Activated CD8-positive, alpha-beta memory T cell treated with anti-CD3 and anti-CD28 coated beads, Interleukin-2, amount 50 U/mL, for 1 hour (primary cell): ENCODE measurements around the gene KCNMA1.

Source experiments
- DNase-seq: peaks from one replicate; pipeline ENCODE4 v3.0.0-alpha.2; 2020; ENCODE audit errors: extremely low read depth

The KCNMA1 gene

DNA sequence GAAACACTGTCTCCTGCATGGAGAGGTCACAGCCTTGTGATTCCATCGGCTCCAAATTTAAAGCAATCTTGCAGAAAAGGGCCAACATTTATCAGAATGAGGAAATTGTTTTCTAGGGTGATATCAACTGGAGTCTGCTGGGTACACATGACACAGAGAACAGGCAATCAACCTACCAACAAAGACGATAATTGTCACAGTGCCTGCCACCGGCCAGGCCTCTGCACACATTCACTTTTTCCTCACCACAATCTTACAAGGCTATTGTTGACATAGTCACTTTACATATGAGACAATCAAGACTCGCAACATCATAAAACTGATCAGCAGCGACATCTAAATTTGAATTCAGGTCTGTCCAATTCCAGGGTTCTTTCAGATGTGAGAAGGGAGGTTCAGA lies 189.4 kb downstream of the KCNMA1 start:
- DNase-seq: no peak

DNA sequence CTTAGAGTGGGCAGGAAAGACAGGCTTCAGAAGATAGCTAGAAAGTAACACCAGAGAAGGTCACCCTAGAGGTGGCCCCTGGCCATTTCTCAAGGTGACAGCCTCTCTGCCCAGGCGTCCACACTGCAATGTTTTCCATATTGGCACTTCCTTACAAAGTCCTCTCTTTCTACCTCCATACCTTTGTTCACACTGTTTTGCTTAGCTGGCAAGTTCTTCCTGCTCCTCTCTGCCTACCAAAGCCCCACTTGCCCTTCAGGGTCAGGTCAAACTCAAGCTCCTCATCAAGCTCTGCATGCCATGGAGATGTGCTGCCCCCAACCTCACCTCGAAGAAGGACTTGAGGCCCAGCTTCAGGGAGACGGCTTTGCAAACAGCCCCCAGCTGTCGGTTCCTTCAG lies 190.9 kb downstream of the KCNMA1 start:
- DNase-seq: no peak

DNA sequence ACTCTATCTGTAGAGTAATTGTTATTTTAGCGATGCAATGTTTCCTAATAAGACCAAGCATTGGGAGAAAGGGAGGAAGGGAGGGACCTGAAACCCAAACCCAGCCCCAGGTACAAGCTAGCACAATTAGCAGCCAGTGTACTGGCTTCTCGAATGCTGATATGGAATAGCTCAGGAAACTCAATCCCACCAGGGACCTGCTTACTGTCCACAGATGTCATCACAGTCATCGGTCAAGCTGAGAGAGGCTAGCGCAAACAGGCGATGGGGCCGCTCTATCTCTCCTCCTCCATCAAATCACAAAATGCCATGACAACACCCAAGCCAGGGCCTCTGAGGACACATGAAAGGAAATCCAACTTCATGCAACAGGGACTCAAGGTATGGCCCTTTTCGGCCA lies 192.1 kb downstream of the KCNMA1 start:
- no peak for DNase-seq

DNA sequence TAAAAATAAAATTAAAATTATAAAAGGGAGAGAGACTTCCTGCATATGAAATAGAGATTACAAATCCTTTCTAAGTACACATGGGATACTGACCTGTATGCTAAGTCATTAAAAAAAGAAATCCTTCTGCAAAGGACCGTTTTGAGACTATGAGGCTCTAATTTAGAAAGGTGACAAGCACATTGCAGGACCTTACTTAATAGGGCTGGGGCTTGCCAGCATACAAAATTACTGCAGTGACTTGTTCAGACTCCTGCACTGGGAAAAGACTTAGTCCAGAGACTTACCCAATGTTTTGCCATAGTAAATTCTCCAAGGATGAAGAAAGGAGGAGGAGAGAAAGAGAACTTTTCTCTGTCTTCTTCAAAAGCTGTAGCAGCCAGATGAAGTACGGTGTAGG lies 193.6 kb downstream of the KCNMA1 start:
- DNase-seq: no peak

DNA sequence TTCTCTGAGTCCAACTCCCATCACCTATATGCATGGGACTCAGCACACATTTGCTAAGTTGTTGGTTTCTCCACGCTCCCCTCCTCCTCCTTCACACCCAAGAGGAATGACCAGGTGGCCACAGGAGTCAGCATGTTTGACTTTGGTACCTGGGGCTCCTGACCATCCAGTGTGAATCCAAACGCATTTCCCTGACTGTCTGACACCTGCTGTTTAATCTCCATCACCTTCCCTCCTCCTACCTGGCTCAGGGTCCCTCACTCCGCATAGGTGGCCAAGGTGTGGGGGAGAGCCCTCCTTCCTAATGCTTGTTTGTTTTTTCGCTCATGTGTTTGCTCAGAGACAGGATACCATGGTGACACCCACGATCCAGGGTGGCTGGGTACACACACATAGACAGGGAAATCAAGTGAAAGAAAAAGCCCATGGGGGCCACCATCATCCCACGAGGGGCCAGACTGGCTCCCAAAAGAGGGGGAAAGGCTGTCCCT lies 194.9 kb downstream of the KCNMA1 start:
- no peak for DNase-seq

DNA sequence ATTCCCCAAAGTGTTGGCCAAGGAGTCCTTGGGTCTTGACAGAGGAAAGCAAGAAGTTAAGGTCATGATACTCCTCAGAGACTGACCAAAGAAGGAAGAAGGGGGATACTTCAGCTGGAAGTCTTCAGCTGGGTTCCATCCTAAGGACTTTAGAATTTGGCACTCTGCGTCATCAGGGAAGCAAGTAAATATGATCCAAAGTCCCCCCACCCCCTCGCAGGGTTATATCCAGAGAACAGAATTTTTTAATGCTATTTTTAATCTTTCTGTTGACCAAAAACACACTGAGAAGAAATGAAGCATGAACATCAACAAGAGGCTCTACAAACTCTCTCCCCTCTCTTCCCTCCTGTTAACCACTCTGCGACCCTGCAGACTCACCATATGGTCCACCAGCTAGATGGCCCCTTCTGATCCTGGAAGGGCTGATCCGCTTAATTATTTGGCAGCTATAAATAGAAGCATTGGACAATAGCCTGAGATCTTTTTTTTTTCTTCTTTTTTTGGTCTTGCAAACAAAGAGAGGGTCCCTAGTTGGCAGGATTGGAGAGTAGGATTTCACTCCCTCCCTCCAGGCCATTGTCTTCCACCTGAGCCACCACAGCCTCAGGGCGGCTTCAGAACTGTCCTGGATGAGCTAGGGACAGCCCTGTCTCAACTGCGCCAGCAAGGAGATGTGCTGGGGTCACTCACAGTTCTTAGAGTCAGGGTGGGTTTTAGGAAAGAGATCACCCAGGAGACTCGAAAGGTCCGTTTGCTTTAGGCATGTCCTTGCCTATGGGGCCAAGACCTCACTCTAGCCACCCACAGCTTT lies 196.0 kb downstream of the KCNMA1 start:
- no peak for DNase-seq

DNA sequence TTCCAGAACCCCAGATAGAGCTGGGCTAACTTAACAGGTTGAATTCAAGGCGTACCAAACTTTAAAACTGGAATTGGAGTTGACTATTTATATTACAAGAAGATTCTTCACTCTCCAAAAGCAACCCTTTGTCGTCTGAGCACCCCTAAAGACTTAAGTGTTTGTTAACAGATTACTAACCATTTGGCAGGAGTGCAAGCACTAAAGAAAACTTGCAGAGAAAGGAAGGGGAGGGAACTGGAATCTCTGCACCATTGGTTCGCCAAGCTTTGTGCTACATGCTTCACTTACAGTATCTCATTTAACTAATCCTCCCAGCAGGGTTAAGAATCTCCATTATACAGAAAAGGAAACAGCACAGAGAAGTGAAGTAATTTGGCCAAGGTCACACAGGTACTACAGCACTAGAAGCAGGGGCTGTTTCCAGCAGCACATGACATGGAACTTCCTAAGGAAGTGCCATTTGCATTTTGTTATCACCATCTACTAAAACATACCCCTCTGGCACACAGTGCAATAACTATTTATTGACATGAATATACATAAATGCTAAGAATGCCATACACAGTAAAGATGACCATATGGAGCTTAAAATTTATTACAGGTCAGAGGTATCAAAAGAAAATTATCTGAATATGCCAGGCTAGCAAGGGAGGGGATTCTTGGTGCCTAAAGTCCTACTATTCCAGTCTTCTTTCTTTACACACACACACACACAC lies 201.2 kb downstream of the KCNMA1 start:
- DNase-seq: no peak

DNA sequence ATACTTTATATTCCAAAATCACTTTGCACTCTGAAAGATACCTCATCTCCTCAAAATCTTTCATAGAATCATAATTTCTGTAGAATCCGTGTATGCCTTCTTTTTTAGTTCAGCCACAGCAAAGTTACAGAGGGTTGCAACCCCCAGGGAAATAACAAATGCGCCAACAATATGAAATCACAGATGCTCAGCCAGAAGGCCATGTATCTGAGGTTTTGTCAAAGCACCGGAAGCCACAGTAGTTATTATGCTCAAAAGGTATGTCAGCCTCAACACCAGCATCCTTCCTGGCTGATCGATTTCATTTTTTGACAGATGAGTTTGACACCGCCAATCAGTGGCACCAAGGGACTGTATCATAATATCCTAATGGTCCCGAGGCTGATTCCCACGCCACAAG lies 204.1 kb downstream of the KCNMA1 start:
- DNase-seq: no peak

DNA sequence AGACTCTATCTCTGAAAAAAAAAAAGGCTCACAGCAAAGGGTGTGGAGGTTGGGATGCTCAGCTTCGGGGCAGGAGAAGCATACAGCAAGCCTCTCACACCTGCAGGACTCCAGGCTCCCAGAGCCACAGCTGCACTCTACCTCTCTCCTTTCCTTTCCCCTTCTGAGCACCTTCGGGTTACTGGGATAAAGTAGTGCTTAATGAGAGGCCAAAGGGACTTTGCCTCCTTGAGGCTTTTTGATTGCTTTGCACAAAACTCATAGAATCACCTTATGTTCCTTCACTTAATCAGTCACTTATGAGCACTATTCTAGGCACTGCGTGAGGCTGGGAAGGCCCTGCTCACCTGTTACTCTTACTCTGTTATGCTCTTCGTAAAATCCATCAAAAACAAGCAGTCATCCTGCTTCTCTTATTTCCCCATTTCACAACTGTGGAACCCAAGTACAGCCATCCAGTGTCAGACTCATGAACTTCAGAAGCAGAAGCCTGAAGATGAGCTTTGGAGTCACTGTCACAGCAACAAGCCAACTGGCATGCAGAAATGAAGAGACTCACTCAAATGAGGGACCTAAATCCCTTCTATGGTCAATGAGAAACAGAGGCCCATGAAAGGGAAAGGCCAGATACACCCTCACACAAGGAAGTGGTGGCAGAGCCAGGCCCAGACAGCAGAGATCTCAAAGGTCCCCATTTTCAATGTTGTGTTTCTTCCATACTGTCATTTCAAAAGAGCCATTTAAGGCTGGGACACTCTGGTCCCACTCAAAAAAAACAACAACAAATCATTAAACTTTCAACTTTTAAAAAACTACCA lies 205.4 kb downstream of the KCNMA1 start:
- no peak for DNase-seq

DNA sequence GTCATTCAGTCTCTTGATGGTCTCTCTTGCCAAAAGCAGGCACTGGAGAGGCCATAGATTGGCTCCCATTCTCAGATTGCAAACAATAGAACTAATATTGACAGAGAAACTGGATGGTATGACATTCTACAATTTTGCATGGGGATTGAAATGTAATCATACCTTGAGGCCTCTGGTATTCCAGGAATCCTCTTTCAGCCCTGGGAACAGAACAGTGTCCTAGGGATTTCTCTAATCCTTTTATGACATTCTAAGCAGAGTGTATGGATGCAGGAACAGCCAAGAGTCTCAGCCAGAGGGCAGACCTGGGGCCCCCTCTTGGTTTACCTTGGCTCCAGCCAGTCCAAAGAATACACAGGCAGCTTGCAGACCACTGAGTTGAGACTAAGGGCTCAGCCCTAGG lies 206.4 kb downstream of the KCNMA1 start:
- DNase-seq: no peak

DNA sequence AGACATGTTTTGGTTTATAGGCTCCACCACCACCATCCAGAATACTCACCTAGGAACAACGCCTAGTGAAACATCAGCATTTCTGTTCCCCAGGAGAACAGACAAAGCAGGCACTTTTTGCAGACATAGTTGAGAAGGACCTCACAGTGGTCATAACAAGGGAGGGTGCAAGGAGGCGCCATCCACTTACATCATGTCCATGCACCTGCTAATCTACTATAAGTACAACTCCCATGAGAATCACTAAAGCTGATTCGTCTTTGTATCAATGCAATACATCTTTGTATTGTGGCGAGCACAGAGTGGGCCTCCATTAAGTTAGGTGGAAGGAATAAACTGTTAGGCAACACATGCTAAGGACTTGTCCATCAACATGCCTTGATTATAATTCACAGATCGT lies 207.1 kb downstream of the KCNMA1 start:
- no peak for DNase-seq

DNA sequence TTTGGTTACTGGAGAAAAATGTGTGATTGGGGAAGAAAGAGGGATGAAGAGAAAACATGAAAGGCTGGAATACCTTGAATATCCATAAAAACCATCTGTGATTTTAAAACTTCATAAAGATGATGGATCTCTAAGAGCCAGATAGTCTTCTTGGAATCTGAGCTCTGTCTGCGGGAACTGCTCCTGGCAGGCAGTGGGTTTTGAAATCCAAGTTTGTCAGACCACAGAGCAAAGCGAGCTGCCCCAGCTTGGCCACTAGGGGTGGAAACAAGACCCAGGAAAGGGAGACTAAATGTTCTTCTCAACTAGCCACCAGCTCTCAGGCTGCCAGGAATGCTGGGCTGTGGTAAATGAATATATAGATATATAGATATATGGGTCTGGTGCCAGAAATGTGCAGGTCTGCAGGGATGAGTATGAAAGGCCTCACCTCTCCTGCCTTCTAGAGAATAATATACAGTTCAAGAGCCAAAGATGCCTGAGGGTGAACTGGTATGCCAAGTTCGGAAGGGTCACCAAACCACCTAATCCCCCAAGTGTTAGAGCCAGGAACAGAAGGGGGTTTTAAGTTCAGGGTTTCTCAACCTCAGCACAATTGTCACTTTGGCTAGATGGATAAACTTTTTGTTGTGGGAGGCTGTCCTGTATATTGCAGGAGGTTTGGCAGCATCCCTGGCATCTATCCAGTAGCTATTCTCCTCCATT lies 208.8 kb downstream of the KCNMA1 start:
- no peak for DNase-seq

DNA sequence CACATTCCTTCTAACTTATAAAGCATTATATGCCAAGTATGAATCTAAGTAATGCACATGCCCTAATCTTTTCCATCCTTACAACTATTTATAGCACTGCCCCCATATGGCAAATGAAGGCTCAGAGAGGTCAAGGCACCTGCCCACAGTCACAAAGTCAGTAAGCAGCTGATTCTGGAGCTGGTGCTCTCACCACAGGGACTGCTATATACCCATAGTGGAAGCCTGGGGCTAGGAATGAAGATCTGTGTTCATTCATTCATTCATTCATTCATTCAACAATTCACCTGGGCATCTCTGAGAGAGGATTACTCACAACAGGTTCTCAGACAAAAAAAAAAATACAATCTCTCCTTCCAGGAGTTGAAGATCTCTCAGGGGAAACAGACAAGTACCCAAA lies 213.4 kb downstream of the KCNMA1 start:
- DNase-seq: no peak

DNA sequence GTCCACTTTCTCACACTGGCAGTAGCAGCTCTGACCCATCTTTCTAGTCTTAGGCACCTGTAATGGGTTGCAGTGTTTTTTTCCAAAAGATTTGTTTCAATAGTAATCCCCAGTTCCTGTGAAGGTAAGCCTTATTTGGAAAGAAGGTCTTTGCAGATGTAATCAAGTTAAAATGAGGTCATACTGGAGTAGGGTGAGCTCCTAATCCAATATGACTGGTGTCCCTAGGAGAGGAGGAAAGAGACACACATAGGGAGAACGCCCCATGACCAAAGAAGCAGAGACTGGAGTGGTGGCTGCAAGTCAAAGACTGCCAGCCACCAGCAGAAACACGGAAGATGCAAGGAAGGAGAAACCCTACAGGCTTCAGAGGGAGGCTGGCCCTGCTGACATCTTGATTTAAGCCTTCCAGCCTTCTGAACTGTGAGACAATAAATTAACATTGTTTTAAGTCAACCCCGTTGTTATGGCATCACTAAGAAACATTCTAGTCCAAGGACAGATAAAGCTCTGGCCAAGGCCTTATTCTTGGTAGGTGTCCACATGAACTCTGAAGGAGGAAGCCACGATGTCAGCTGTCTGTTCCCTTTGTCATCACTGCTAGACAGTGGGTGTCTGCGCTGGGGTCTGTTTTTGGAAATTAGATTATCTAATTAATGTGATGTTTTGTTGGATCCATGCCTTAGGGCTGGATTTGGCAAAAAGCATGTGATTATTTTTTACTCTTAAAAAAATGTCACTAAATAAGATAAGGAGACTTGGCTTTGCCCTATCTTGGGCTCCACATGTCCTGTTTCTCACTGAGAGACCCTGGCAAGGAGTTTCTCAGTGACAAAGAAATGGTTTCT lies 214.9 kb downstream of the KCNMA1 start:
- no peak for DNase-seq

DNA sequence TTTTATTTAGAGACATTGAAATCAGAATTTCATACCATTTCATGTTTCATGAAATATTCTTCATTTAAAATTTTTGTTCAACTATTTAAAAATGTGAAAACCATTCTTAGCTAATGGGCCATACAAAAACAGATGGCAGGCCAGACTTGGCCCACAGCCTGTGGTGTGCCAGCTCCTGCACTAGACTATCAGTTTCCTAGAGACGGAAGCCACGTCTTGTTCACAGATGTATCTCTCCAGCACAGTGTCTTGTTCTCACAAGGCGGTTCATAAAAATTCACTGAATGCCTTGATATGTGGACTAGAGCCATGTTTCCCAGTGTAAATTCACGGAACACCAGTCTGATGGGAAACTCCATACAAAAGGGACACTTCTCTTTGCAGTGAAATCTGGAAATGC lies 216.0 kb downstream of the KCNMA1 start:
- no peak for DNase-seq

DNA sequence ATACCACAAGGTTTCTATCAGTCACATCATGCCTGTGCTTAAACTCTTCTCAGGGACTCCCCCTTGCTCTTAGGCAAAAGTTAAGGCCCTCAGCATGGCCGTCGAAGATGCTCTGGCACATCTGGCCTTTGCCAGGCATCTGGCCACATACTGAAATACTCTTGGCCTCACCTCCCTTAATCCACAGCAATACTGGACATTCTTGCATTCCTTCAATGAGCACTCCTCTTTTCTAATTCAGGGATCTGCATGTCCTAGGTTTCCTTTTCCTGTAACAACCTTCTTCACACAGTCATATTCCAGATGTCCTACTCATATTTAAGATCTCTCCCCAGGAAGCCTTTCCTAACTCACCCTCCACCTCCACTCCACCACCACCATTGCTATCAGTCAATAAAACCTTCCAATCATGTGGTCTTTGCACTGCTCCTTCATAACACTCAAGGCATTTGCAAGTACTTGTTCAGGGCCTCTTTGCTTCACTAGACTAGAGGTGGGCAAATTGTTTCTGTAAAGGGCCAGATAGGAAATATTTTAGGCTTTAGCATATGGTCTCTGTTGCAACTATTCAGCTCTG lies 216.6 kb downstream of the KCNMA1 start:
- no peak for DNase-seq

DNA sequence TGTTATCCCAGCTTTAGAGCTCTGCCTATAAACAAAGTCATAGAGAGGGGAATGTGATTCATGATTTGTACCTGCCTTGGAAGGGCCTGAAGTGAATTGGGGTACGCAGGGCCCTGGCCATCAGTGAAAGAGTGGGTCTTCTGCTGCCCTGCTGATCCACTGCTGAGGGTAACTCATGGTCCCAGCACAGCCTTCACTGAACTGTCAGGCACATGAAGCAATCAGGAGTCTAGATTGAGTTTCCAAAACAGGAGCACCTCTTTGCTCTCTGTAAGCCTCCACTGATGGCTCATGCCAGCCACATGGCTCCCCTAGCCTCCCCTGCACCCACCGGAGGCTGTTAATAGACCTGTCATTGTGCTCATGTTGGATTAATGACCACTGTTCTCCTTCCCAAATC lies 217.6 kb downstream of the KCNMA1 start:
- DNase-seq: no peak

DNA sequence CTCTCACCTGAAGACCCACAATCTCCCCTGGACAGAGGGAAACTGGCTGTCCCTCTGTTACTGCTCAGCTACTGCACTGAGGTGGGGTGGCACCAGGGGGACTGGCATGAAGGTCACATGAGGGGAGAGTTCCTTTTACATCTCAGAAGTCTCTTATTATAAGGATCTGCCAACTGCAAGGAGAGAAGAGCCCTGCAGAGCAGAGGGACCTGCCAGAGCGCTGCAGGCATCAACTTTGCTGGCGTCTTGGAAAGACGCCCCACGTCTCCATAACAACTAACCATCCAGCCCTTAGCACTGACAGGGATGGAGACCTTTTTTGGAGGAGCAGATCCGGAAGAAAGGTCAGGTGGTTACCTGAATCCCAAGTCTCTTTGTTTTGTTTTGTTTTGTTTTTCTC lies 218.6 kb downstream of the KCNMA1 start:
- DNase-seq: no peak

DNA sequence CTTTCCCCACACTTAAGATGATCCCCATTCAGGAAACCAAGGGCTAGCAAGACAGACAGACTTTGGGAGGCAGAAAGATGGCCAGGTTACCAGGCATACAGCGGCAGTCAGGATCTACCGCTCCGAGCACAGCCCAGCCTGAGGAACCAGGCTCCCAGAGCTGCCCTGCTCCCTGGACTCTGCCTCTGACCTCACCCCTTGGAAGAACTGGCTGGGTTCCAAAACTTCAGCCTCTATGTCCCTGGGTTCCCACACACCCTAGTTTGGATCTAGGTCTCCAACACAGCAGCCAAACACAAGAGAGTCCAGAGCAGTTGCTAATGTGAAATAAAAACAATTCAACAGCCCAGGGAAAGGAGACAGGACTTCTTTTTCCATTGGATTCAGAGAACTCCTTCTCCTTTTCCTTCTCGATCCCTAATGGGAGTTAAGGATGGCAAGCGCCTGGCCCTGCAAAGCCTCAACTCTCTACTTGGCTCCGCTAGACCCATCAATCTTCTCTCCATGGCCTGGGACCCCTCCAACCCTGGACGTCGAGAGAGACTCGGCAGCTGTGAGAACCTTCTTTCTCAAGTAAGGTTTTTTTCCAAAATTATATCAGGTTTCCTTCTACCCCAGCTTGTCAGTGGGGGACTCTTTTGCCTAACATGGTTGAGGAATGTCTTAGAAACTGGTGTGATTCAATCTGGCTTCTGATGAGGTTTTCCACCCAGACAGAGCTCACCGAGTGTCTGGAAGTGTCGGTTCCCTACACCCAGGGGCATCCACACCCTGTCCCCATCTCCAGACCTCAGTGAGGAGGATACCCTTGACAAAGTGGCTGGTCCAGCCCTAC lies 219.6 kb downstream of the KCNMA1 start:
- no peak for DNase-seq

DNA sequence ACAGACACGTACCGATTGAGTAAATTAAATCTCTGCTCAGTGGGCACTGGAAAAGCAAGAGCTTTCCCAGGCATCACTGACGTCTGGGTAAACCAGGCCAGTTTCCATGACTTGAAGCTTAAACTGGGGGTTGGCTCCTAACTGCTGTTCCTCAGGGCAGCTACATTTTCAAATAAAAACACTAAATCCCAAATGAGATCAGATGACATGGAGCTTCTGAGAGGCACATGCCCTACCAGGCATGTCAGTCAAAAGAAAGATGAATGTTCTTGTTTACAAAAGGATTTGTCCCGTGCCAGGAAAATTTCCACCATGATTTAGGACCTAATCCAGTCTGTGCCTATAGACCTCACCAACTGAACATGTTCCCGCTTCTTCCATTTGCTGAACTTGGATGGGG lies 220.2 kb downstream of the KCNMA1 start:
- no peak for DNase-seq
